ENCODE results near the gene UNG.

Gene UNG

GRCh38 chr12:109125791-109126190 lies 28.4 kb downstream of the UNG start:
- DNase-seq (ENCODE audit: low spot score): no peak
- no peak for TF ChIP-seq CTCF (IDR thresholded peaks at IDR 0.05; ENCODE audit: extremely low read depth, missing control alignments)

GRCh38 chr12:109126784-109127183 lies 29.4 kb downstream of the UNG start:
- TF ChIP-seq CTCF (IDR thresholded peaks at IDR 0.05; ENCODE audit: extremely low read depth, missing control alignments): no peak
- no peak for DNase-seq (ENCODE audit: low spot score)

- TF ChIP-seq CTCF (IDR thresholded peaks at IDR 0.05; ENCODE audit: extremely low read depth, missing control alignments): no peak
- no peak for DNase-seq (ENCODE audit: low spot score)
These were observed 30.3 kb downstream of the UNG start for GRCh38 chr12:109127533-109128242.

- DNase-seq (ENCODE audit: low spot score): no peak
- TF ChIP-seq CTCF (IDR thresholded peaks at IDR 0.05; ENCODE audit: extremely low read depth, missing control alignments): no peak
These were observed 33.1 kb downstream of the UNG start for GRCh38 chr12:109130297-109131153.

DNA sequence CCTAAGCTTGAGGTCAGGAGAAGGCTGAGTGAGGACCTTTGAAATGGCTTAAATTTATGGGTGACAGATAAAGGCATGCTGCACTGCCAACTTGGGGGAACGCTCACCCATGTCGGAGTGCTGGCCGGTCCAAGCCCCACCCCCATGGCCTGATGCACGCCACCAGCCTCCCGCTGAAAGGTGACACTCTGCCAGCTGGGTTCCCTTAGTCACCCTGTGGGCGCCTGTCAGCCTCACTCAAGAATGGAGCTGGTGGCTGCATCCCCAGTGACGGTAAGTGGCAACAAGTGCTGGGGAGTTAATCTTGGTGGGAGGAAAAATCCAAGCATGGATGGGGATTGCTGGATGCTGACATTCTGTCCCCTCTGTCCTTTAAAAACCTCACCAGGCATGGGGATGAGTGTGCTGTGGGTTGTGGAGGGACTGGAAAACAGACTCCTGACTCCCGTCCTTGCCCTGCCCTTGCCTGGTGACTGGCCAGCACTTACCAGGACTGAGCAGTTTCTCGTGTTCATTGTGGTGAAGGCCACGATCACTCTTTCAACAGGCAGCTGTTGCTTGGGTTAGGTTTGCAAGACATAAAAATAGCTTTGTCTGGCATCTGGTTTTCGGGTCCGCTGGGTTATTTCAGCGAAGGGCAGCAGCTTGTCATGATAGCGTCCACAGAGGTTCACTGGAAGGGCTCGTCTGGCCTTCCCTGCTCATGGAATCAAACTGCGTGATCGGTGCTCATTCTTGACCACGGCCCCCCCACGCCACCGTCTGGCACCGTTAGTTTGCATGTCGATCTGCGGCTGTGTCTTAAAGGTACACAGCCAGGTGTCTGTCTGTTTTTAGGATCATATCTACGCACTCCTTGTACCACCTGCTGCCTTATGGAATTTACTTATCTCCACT lies 34.0 kb downstream of the UNG start:
- DNase-seq (ENCODE audit: low spot score): no peak
- TF ChIP-seq CTCF (IDR thresholded peaks at IDR 0.05; ENCODE audit: extremely low read depth, missing control alignments): no peak

GRCh38 chr12:109134186-109134917 lies 37.0 kb downstream of the UNG start:
- no peak for TF ChIP-seq CTCF (IDR thresholded peaks at IDR 0.05; ENCODE audit: extremely low read depth, missing control alignments)
- DNase-seq (ENCODE audit: low spot score): peak; percentile 34
